GM21786 (cell line): ENCODE data around the gene RNF166.
A peak's percentile ranks its signal among the peaks of the same experiment; 100 is the strongest.

Experiments
- ATAC-seq: cut with Tn5 transposase; IDR thresholded peaks from one replicate; pipeline ENCODE4 v1.9.1; 2021; ENCODE audit not compliant: unreplicated experiment

Gene RNF166

GRCh38 chr16:88739139-88739976, 33.1 kb upstream of the RNF166 start:
- ATAC-seq: no peak

GRCh38 chr16:88738151-88739084, 32.2 kb upstream of the RNF166 start:
- ATAC-seq: no peak

- ATAC-seq: peak; percentile 69
Observed at GRCh38 chr16:88737298-88738150, 31.3 kb upstream of the RNF166 start.

GRCh38 chr16:88736496-88736895, 30.3 kb upstream of the RNF166 start:
- ATAC-seq: no peak

- ATAC-seq: no peak
Observed at GRCh38 chr16:88736088-88736487, 29.9 kb upstream of the RNF166 start.

- no peak for ATAC-seq
Observed at GRCh38 chr16:88735616-88736015, 29.4 kb upstream of the RNF166 start.

GRCh38 chr16:88735121-88735520, 28.9 kb upstream of the RNF166 start:
- no peak for ATAC-seq

- ATAC-seq: no peak
Observed at GRCh38 chr16:88734361-88734728, 28.1 kb upstream of the RNF166 start.

- no peak for ATAC-seq
Observed at GRCh38 chr16:88733630-88734360, 27.6 kb upstream of the RNF166 start.

GRCh38 chr16:88732961-88733294, 26.7 kb upstream of the RNF166 start:
- no peak for ATAC-seq

- no peak for ATAC-seq
Observed at GRCh38 chr16:88732172-88732960, 26.2 kb upstream of the RNF166 start.

GRCh38 chr16:88731699-88732098, 25.5 kb upstream of the RNF166 start:
- no peak for ATAC-seq

- ATAC-seq: no peak
Observed at GRCh38 chr16:88730632-88731607, 24.7 kb upstream of the RNF166 start.

- ATAC-seq: no peak
Observed at GRCh38 chr16:88727871-88728270, 21.7 kb upstream of the RNF166 start.

- no peak for ATAC-seq
Observed at GRCh38 chr16:88726981-88727380, 20.8 kb upstream of the RNF166 start.

- no peak for ATAC-seq
Observed at GRCh38 chr16:88726408-88726749, 20.2 kb upstream of the RNF166 start.

GRCh38 chr16:88725609-88726407, 19.6 kb upstream of the RNF166 start:
- ATAC-seq: no peak
